Endodermal cell (in vitro differentiated cells): ENCODE data around the gene MFSD1. TPM values are rescaled to one million over a fixed set of nuclear protein-coding genes. Genes with fewer than 3 reads are reported as not detected.

ENCODE experiments used
- DNase-seq: peaks from one replicate; pipeline ENCODE4 v3.0.0-alpha.2; 2017
- H3K27ac ChIP-seq: 2 replicates; pipeline ENCODE4 v1.5.1; 2013; ENCODE audit warnings: mild to moderate bottlenecking, low read depth, low read length, moderate library complexity
- H3K27me3 ChIP-seq: 2 replicates; pipeline ENCODE4 v1.6.1; 2013; ENCODE audit warnings: mild to moderate bottlenecking, low read length, moderate library complexity; ENCODE audit not compliant: insufficient read depth, control insufficient read depth, poor library complexity, severe bottlenecking
- H3K36me3 ChIP-seq: 2 replicates; pipeline ENCODE4 v1.7.0; 2013; ENCODE audit warnings: mild to moderate bottlenecking, low read length, moderate library complexity; ENCODE audit not compliant: control insufficient read depth, insufficient read depth
- H3K4me1 ChIP-seq: one replicate; pipeline ENCODE4 v1.7.0; 2013; ENCODE audit warnings: low read length; ENCODE audit not compliant: control insufficient read depth, insufficient read depth
- H3K4me3 ChIP-seq: 2 replicates; pipeline ENCODE4 v1.5.1; 2013; ENCODE audit warnings: mild to moderate bottlenecking, low read length, moderate library complexity
- H3K9ac ChIP-seq: 2 replicates; pipeline ENCODE4 v1.6.1; 2013; ENCODE audit warnings: mild to moderate bottlenecking, low read length, moderate library complexity; ENCODE audit not compliant: poor library complexity, severe bottlenecking; ENCODE audit errors: extremely low read depth
- H3K9me3 ChIP-seq: 2 replicates; pipeline ENCODE4 v1.6.1; 2013; ENCODE audit warnings: mild to moderate bottlenecking, low read length, moderate library complexity; ENCODE audit not compliant: control insufficient read depth
- H3K27ac Mint-ChIP-seq: 2 replicates; pipeline ENCODE4 v1.8.0; 2020; ENCODE audit warnings: mixed read lengths
- H3K27me3 Mint-ChIP-seq: 2 replicates; pipeline ENCODE4 v1.8.0; 2021; ENCODE audit warnings: mild to moderate bottlenecking, mixed read lengths; ENCODE audit not compliant: insufficient read depth
- H3K36me3 Mint-ChIP-seq: 2 replicates; pipeline ENCODE4 v1.8.0; 2020; ENCODE audit warnings: low read depth, mixed read lengths
- H3K4me1 Mint-ChIP-seq: 2 replicates; pipeline ENCODE4 v1.8.0; 2020; ENCODE audit warnings: mixed read lengths
- H3K4me3 Mint-ChIP-seq: 2 replicates; pipeline ENCODE4 v1.8.0; 2020; ENCODE audit warnings: mild to moderate bottlenecking, moderate library complexity, mixed read lengths
- H3K9me3 Mint-ChIP-seq: 2 replicates; pipeline ENCODE4 v1.8.0; 2020; ENCODE audit warnings: mild to moderate bottlenecking, mixed read lengths
- whole genome bisulfite sequencing, 2 experiments: methylation state at CpG; one replicate each; pipeline versions ENCODE4 v1.1.5 to v1.1.7; 2013; ENCODE audit warnings: missing lambda C conversion rate in 2 of 2, mixed read lengths in 1 of 2; ENCODE audit not compliant: insufficient coverage in 1 of 2, insufficient read length in 1 of 2; 5-methylcytosine and 5-hydroxymethylcytosine counted together
- total RNA-seq, 2 donors: library from RNA; stranded (reverse); fragmentation: NEBNext Ultra II Directional in 1 of 2; extraction: Animal tissue kit (Norgen Biotek cat#: 25700) in 1 of 2; gene quantifications; 2 replicates in 1 of 2; 3 replicates in 1 of 2; pipeline ENCODE4 v1.2.1, GENCODE V29; 2021
- TF ChIP-seq, protein P1 (sequence below): fragments of 200-600 bp; sonication (generic); conservative IDR thresholded peaks from 2 replicates; pipeline ENCODE4 v1.5.0; 2021; ENCODE audit warnings: antibody characterized with exemption, mild to moderate bottlenecking

The MFSD1 gene
- total RNA-seq, 2 donors from 2014 or later = 11.7 to 13.4 TPM

GRCh38 chr3:158761350-158761749 lies 40.5 kb upstream of the MFSD1 start:
- no peaks in the 10 kb centered on the region for H3K9me3 Mint-ChIP-seq
- no peaks in the 10 kb centered on the region for H3K27me3 ChIP-seq
- H3K9me3 ChIP-seq = no peaks in the 10 kb centered on the region
- H3K4me3 ChIP-seq = no peak overlapping the region
- no peaks in the 10 kb centered on the region for H3K36me3 Mint-ChIP-seq
- no peaks in the 10 kb centered on the region for H3K27me3 Mint-ChIP-seq
- WGBS, 2 experiments = 80 to 89% methylated on average over 3 of the region's 3 CpGs
- H3K4me1 ChIP-seq = no peaks in the 10 kb centered on the region
- no peak for DNase-seq
- TF ChIP-seq, protein P1, sequence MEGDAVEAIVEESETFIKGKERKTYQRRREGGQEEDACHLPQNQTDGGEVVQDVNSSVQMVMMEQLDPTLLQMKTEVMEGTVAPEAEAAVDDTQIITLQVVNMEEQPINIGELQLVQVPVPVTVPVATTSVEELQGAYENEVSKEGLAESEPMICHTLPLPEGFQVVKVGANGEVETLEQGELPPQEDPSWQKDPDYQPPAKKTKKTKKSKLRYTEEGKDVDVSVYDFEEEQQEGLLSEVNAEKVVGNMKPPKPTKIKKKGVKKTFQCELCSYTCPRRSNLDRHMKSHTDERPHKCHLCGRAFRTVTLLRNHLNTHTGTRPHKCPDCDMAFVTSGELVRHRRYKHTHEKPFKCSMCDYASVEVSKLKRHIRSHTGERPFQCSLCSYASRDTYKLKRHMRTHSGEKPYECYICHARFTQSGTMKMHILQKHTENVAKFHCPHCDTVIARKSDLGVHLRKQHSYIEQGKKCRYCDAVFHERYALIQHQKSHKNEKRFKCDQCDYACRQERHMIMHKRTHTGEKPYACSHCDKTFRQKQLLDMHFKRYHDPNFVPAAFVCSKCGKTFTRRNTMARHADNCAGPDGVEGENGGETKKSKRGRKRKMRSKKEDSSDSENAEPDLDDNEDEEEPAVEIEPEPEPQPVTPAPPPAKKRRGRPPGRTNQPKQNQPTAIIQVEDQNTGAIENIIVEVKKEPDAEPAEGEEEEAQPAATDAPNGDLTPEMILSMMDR = no peak
- no peak overlapping the region for H3K27ac ChIP-seq
- H3K4me3 Mint-ChIP-seq = no peak overlapping the region
- no peaks in the 10 kb centered on the region for H3K36me3 ChIP-seq
- H3K9ac ChIP-seq = no peak overlapping the region
- H3K4me1 Mint-ChIP-seq = no peaks in the 10 kb centered on the region
- no peak overlapping the region for H3K27ac Mint-ChIP-seq

DNA sequence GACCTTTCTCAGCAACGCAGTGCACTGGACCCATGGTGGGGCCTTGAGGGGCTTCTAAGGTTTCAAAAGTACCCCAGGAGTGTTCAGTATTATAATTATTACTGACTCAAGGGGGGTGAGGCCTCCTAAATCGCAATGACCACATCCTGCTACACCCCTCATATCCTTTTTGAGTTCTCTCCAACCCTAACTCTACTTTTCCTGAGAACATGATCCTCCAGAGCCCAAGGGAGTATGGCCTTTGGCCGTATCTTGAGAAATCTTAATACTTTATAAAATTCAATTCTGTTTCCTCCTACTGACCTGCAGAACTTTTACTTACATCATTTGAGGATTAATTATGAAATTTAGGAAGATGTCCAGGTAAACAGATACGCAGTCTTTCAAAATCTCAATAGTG lies 39.2 kb upstream of the MFSD1 start:
- Histone ChIP-seq H3K36me3 (no peaks in the 10 kb centered on the region), H3K9ac (no peak overlapping the region), H3K27ac (no peak overlapping the region), H3K27me3 (no peaks in the 10 kb centered on the region), H3K4me3 (no peak overlapping the region), H3K9me3 (no peaks in the 10 kb centered on the region), H3K4me1 (no peaks in the 10 kb centered on the region)
- TF ChIP-seq, protein P1 = no peak
- WGBS, 2 experiments = 90 to 94% methylated on average over 2 to 4 of the region's 4 CpGs
- Mint-ChIP-seq H3K4me1 (no peaks in the 10 kb centered on the region), H3K27me3 (no peaks in the 10 kb centered on the region), H3K36me3 (no peaks in the 10 kb centered on the region), H3K27ac (no peak overlapping the region), H3K9me3 (no peaks in the 10 kb centered on the region), H3K4me3 (no peak overlapping the region)
- DNase-seq = no peak

GRCh38 chr3:158763421-158763820 lies 38.4 kb upstream of the MFSD1 start:
- no peak overlapping the region for H3K27ac Mint-ChIP-seq
- Histone ChIP-seq H3K27ac (no peak overlapping the region), H3K4me3 (no peak overlapping the region), H3K9me3 (no peaks in the 10 kb centered on the region), H3K9ac (no peak overlapping the region), H3K36me3 (no peaks in the 10 kb centered on the region), H3K27me3 (no peaks in the 10 kb centered on the region), H3K4me1 (no peaks in the 10 kb centered on the region)
- no peak overlapping the region for H3K4me3 Mint-ChIP-seq
- H3K4me1 Mint-ChIP-seq = peaks cover 3% of the 10 kb centered on the region
- no peaks in the 10 kb centered on the region for H3K36me3 Mint-ChIP-seq
- no peak for DNase-seq
- no peaks in the 10 kb centered on the region for H3K9me3 Mint-ChIP-seq
- no peaks in the 10 kb centered on the region for H3K27me3 Mint-ChIP-seq
- TF ChIP-seq, protein P1 = no peak
- 85 to 92% methylated on average over 2 of the region's 2 CpGs for WGBS, 2 experiments
